PC-3 (cell line): ENCODE data around the gene CLEC19A. TPM values are rescaled to one million over a fixed set of nuclear protein-coding genes. Genes with fewer than 3 reads are reported as not detected.

Source experiments
- ATAC-seq: fragments of 200-7000 bp; cut with Tn5 transposase; 2 replicates; pipeline ENCODE4 v1.9.1; 2020; ENCODE audit warnings: mild to moderate bottlenecking, moderate library complexity
- BruUV-seq: library from RNA; stranded (reverse); fragments of 400-500 nt; replicated peaks from 2 replicates; lab custom pipeline; 2021; lab: Mats Ljungman, UMichigan
- CTCF ChIA-PET: fragments of 300-600 bp; sonication (Branson Sonifier 250); formaldehyde crosslinking; loops from one replicate; lab custom pipeline; 2022; ENCODE audit warnings: antibody characterized with exemption; lab: Charles Lee
- POLR2A ChIA-PET: fragments of 300-600 bp; sonication (Branson Sonifier 250); formaldehyde crosslinking; loops from one replicate; lab custom pipeline; 2022; ENCODE audit warnings: antibody characterized with exemption; ENCODE audit not compliant: unreplicated experiment; lab: Charles Lee
- DNase-seq: peaks from one replicate; pipeline ENCODE4 v3.0.0-alpha.2; 2015
- H2AFZ ChIP-seq: fragments of 300-600 bp; sonication (generic); 2 replicates; pipeline ENCODE4 v1.6.0; 2016; ENCODE audit warnings: antibody characterized with exemption, low read length
- H3F3A ChIP-seq: fragments of 300-600 bp; sonication (generic); one replicate; pipeline ENCODE4 v1.6.0; 2017; ENCODE audit warnings: antibody characterized with exemption, low read length, control low read depth, mild to moderate bottlenecking; ENCODE audit not compliant: unreplicated experiment
- H3K27ac ChIP-seq: fragments of 300-600 bp; sonication (generic); 2 replicates; pipeline ENCODE4 v1.5.1; 2016; ENCODE audit warnings: mild to moderate bottlenecking, low read length
- H3K27me3 ChIP-seq: fragments of 300-600 bp; sonication (generic); 2 replicates; pipeline ENCODE4 v1.6.1; 2016; ENCODE audit warnings: low read length, mixed read lengths
- H3K36me3 ChIP-seq: fragments of 300-600 bp; sonication (generic); 2 replicates; pipeline ENCODE4 v1.6.1; 2016; ENCODE audit warnings: low read depth, mixed run types, low read length, mixed read lengths
- H3K4me1 ChIP-seq: fragments of 300-600 bp; sonication (generic); 2 replicates; pipeline ENCODE4 v1.5.1; 2016; ENCODE audit warnings: low read length; ENCODE audit not compliant: insufficient read depth
- H3K4me2 ChIP-seq: fragments of 300-600 bp; sonication (generic); 2 replicates; pipeline ENCODE4 v1.6.0; 2016; ENCODE audit warnings: low read length
- H3K4me3 ChIP-seq: fragments of 300-600 bp; sonication (generic); 2 replicates; pipeline ENCODE4 v1.5.1; 2016; ENCODE audit warnings: mild to moderate bottlenecking, low read length, mixed read lengths
- H3K79me2 ChIP-seq: fragments of 300-600 bp; sonication (generic); 2 replicates; pipeline ENCODE4 v1.6.1; 2017; ENCODE audit warnings: low read length, mixed read lengths
- H3K9ac ChIP-seq: fragments of 300-600 bp; sonication (generic); 2 replicates; pipeline ENCODE4 v1.6.0; 2016; ENCODE audit warnings: mild to moderate bottlenecking, low read length
- H3K9me2 ChIP-seq: fragments of 300-600 bp; sonication (generic); replicated peaks from 2 replicates; pipeline ENCODE4 v1.6.1; 2016; ENCODE audit warnings: mixed run types, low read length, mixed read lengths
- H3K9me3 ChIP-seq: fragments of 300-600 bp; sonication (generic); 2 replicates; pipeline ENCODE4 v1.6.1; 2016; ENCODE audit warnings: low read length, mixed read lengths
- H4K20me1 ChIP-seq: fragments of 300-600 bp; sonication (generic); 2 replicates; pipeline ENCODE4 v1.6.1; 2016; ENCODE audit warnings: low read length, mixed read lengths
- EZH2 ChIP-seq: fragments of 300-600 bp; sonication (generic); IDR thresholded peaks from one replicate; pipeline ENCODE4 v1.6.1; 2017; ENCODE audit warnings: antibody characterized with exemption, mild to moderate bottlenecking, low read length; ENCODE audit not compliant: unreplicated experiment
- EZH2phosphoT487 ChIP-seq: fragments of 300-600 bp; sonication (generic); IDR thresholded peaks from 2 replicates; pipeline ENCODE4 v1.6.1; 2018; ENCODE audit warnings: mild to moderate bottlenecking, antibody characterized with exemption, low read length, borderline replicate concordance
- intact Hi-C: fragments of 100-400 bp; cut with micrococcal nuclease; formaldehyde crosslinking; loops from 2 replicates; pipeline ENCODE4 v1.9.0; 2023
- total RNA-seq: library from RNA; depleted of rRNA; stranded (reverse); fragments of >200 nt; gene quantifications from 2 replicates; pipeline ENCODE4 v1.2.3, GENCODE V29; 2014
- TF ChIP-seq, protein P1 (sequence below): fragments of 300-600 bp; sonication (generic); conservative IDR thresholded peaks from 2 replicates; pipeline ENCODE4 v1.5.1; 2017; ENCODE audit warnings: antibody characterized with exemption, low read depth, mild to moderate bottlenecking, low read length

CLEC19A gene
- total RNA-seq, 1 experiment from 2014 or later = not detected

DNA sequence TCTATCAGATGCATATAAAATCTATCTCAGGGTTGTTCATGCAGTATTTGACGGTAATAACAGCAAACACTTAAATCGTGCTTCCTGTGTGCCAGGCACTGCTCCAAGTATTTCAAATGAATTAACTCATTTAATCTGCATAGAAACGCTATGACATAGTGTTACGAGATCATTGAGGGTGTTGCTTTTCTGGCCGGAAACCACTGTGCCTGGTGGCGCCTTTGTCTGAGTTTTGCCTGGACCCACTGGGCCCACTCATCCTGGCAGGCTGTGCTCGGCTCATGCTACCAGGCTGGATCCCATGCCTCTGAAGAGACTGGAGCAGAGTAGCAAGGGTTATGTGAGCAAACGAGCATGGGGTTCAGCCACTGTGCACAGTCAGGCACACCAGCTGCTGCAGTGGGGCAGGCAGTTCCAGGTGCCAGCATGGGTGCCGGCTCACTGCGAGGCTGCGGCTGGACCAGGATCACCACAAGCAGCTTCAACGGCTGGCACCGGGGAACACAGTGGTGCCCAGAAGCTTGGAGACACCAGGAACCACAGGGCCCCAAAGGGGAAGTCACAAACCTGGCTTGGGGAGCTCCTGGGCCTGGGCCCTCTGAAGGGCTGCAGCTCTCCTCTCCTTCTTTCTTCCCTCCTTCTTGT is 45.9 kb upstream of the CLEC19A start:
- BruUV-seq = no TSS peak
- ATAC-seq (no peak), DNase-seq (no peak)
- Histone ChIP-seq H3K9me2 (no peaks in the 10 kb centered on the region), H3K4me3 (no peak overlapping the region), H3K4me2 (no peak overlapping the region), H4K20me1 (no peaks in the 10 kb centered on the region), H3K79me2 (no peaks in the 10 kb centered on the region), H3K4me1 (peaks cover 15% of the 10 kb centered on the region), H2AFZ (no peak overlapping the region), H3F3A (no peaks in the 10 kb centered on the region), H3K27me3 (no peaks in the 10 kb centered on the region), H3K9me3 (no peaks in the 10 kb centered on the region), H3K27ac (no peak overlapping the region), H3K36me3 (no peaks in the 10 kb centered on the region; the same call in 1 of the 2 replicates), H3K9ac (no peak overlapping the region)
- POLR2A ChIA-PET = no interaction called here
- CTCF ChIA-PET = no interaction called here
- intact Hi-C loops = no loop called here
- TF ChIP-seq EZH2phosphoT487 = no peak
- TF ChIP-seq, protein P1, sequence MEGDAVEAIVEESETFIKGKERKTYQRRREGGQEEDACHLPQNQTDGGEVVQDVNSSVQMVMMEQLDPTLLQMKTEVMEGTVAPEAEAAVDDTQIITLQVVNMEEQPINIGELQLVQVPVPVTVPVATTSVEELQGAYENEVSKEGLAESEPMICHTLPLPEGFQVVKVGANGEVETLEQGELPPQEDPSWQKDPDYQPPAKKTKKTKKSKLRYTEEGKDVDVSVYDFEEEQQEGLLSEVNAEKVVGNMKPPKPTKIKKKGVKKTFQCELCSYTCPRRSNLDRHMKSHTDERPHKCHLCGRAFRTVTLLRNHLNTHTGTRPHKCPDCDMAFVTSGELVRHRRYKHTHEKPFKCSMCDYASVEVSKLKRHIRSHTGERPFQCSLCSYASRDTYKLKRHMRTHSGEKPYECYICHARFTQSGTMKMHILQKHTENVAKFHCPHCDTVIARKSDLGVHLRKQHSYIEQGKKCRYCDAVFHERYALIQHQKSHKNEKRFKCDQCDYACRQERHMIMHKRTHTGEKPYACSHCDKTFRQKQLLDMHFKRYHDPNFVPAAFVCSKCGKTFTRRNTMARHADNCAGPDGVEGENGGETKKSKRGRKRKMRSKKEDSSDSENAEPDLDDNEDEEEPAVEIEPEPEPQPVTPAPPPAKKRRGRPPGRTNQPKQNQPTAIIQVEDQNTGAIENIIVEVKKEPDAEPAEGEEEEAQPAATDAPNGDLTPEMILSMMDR = no peak
- TF ChIP-seq EZH2 = no peak

DNA sequence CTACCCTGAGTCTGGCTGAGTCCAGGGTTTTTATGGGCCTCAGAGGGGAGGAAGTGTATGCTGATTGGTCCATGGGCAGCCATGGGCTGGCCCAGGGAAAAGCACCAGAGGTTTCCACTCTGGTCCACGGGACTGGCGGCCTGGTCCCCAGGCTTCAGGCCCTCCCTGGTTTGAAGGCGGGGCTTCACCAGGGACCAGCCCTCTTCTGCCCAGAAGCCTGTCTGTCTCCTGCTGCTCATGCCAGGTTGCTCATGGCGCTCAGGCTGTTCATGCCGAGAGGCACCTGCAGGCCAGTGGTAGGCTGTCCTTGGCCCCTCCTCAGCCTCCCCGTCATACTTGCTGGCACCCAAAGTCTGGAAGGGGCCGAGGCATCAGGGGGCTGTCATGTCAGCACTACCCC is 45.0 kb upstream of the CLEC19A start:
- peaks cover 15% of the 10 kb centered on the region for H3K4me1 ChIP-seq
- no peaks in the 10 kb centered on the region for H4K20me1 ChIP-seq
- H3K4me2 ChIP-seq = no peak overlapping the region
- no peak overlapping the region for H3K9ac ChIP-seq
- DNase-seq (no peak), ATAC-seq (no peak)
- no peak overlapping the region for H3K4me3 ChIP-seq
- CTCF ChIA-PET = no interaction called here
- no peaks in the 10 kb centered on the region for H3K9me2 ChIP-seq
- H3K9me3 ChIP-seq = no peaks in the 10 kb centered on the region
- H2AFZ ChIP-seq = no peak overlapping the region
- H3K79me2 ChIP-seq = no peaks in the 10 kb centered on the region
- no TSS peak for BruUV-seq
- no peaks in the 10 kb centered on the region for H3F3A ChIP-seq
- H3K27ac ChIP-seq = no peak overlapping the region
- TF ChIP-seq EZH2phosphoT487 = no peak
- no peak for TF ChIP-seq EZH2
- TF ChIP-seq, protein P1 = no peak
- no peaks in the 10 kb centered on the region for H3K36me3 ChIP-seq
- no peaks in the 10 kb centered on the region for H3K27me3 ChIP-seq
- intact Hi-C loops = no loop called here
- POLR2A ChIA-PET = no interaction called here

DNA sequence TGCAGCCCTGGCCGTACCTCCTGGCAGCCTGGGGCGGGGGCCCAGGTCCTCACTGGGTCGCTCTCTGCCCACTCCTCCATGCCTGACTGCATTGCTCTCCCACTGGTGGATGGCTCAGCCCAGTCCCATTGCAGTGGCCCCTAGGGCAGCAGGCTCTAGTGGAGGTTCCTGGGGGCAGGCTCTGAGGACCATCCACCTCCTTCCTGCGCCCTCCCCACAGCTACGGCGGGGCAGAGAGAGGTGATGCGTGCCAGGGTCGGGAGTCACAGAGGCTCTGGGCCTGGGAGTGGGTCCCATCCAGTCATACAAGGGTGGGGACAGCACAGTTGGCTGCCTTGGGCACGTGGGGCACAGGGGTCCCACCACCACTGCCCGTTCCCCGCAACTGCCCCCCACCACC is 44.0 kb upstream of the CLEC19A start:
- Histone ChIP-seq H3K9ac (no peak overlapping the region), H3K4me2 (no peak overlapping the region), H3K79me2 (no peaks in the 10 kb centered on the region), H3K27ac (no peak overlapping the region), H3K4me3 (no peak overlapping the region), H3K4me1 (peaks cover 9% of the 10 kb centered on the region; the same call in 1 of the 2 replicates), H3K9me2 (no peaks in the 10 kb centered on the region), H3F3A (no peaks in the 10 kb centered on the region), H3K36me3 (no peaks in the 10 kb centered on the region), H3K9me3 (no peaks in the 10 kb centered on the region), H3K27me3 (no peaks in the 10 kb centered on the region), H2AFZ (no peak overlapping the region), H4K20me1 (no peaks in the 10 kb centered on the region)
- ATAC-seq = no peak
- intact Hi-C loops = no loop called here
- no peak for DNase-seq
- CTCF ChIA-PET = no interaction called here
- no TSS peak for BruUV-seq
- POLR2A ChIA-PET = interaction anchor here (0.5 kb wide), 1 partner anchor 146 kb away, joined by 3 read pairs; no protein-coding TSS in a partner anchor
- TF ChIP-seq EZH2 (no peak), EZH2phosphoT487 (no peak)
- TF ChIP-seq, protein P1 = no peak
